ENCODE results near the gene NPRL2. TPM values are rescaled to one million over a fixed set of nuclear protein-coding genes. Genes with fewer than 3 reads are reported as not detected.

The NPRL2 gene
- total and polyA plus RNA-seq, 2 of the 8 experiments (the other 6 are each of a cell fraction or from before 2014, with no cell fraction given): 28.4 to 51.4 TPM

- CTCF ChIA-PET (ENCODE audit: partially characterized antibody): interaction anchor here (0.8 to 4.5 kb wide), 11 partner anchors 9 to 251 kb away, joined by 3 to 18 read pairs (median 4); partner anchors contain the start of genes MAPKAPK3 and RASSF1
- no peak for FAIRE-seq
- TF ChIP-seq EP300 (IDR thresholded peaks at IDR 0.05; ENCODE audit: borderline replicate concordance in 1 of 2, low read depth in 2 of 2, low read length in 2 of 2) (no peak), RNF2 (IDR thresholded peaks at IDR 0.05; ENCODE audit: borderline replicate concordance, low read depth, low read length, missing control alignments, poor library complexity, severe bottlenecking) (no peak), NANOG (IDR thresholded peaks at IDR 0.05; ENCODE audit: insufficient read depth, low read depth, low read length, poor library complexity, severe bottlenecking) (no peak), CEBPB (IDR thresholded peaks at IDR 0.05; ENCODE audit: low read depth, low read length) (no peak), CHD2 (IDR thresholded peaks at IDR 0.05; ENCODE audit: low read length) (peak; percentile 40; the same call in 1 of the 2 replicates), FOSL1 (IDR thresholded peaks at IDR 0.05; ENCODE audit: insufficient read depth, low read depth, low read length) (no peak), TAF1 (IDR thresholded peaks at IDR 0.05; ENCODE audit: low read depth, low read length) (peak; percentile 46; the same call in 1 of the 2 replicates), ASH2L (IDR thresholded peaks at IDR 0.05; ENCODE audit: low read length) (no peak), YY1 (IDR thresholded peaks at IDR 0.05; ENCODE audit: low read depth, low read length) (no peak)
These were observed 14.7 kb upstream of the NPRL2 start for GRCh38 chr3:50365080-50365841.

More at GRCh38 chr3:50365080-50365841, 14.7 kb upstream of the NPRL2 start:
- Histone ChIP-seq H3K36me3 (ENCODE audit: control insufficient read depth in 2 of 4, insufficient read depth in 4 of 4, low read length in 3 of 4) (no peaks in the 10 kb centered on the region), H4K8ac (ENCODE audit: extremely low read depth, insufficient read depth, low read length) (peak overlapping the region; percentile 83; the same call in 1 of the 2 replicates), H3K23me2 (ENCODE audit: low read depth, low read length) (peaks cover 12% of the 10 kb centered on the region; the same call in 1 of the 2 replicates), H4K5ac (ENCODE audit: insufficient read length, low read depth, low read length) (no peak overlapping the region), H3K56ac (replicated peaks; ENCODE audit: insufficient read length, low read depth, low read length) (no peak overlapping the region), H2BK5ac (ENCODE audit: low read depth, low read length) (peak overlapping the region; percentile 12; the same call in 1 of the 2 replicates), H3K18ac (ENCODE audit: extremely low read depth, low read length) (peak overlapping the region; percentile 34; the same call in 1 of the 2 replicates), H3K9me3 (ENCODE audit: insufficient read depth in 2 of 2, low read depth in 1 of 2, low read length in 1 of 2) (no peaks in the 10 kb centered on the region), H3K27me3 (replicated peaks in 1 of 4; ENCODE audit: control insufficient read depth in 3 of 4, extremely low read depth in 1 of 4, insufficient read depth in 3 of 4, low read length in 3 of 4) (peaks cover 0 to 5% (median 2%) of the 10 kb centered on the region in 4 experiments; a peak in 3 of 7 replicates), H3K9ac (replicated peaks in 1 of 4; ENCODE audit: extremely low read depth in 1 of 4, low read depth in 3 of 4, low read length in 3 of 4) (peak overlapping the region in 3 of 4 experiments; percentile 3 to 58 (median 49); a peak in 5 of 7 replicates), H3K14ac (ENCODE audit: insufficient read length) (no peak overlapping the region), H3K4me3 (ENCODE audit: extremely low read depth in 1 of 4, insufficient read depth in 2 of 4, low read depth in 3 of 4, low read length in 4 of 4) (peak overlapping the region; percentile 48 to 68 (median 59)), H2AFZ (ENCODE audit: low read length) (0 out of 2 replicates have a peak overlapping the region, but pooled peaks have one; percentile 47), H2BK120ac (replicated peaks; ENCODE audit: low read depth, low read length) (no peak overlapping the region), H2AK5ac (ENCODE audit: low read depth, low read length) (no peak overlapping the region), H2BK20ac (ENCODE audit: low read length) (no peak overlapping the region), H3K4me2 (ENCODE audit: insufficient read depth in 1 of 2, low read depth in 2 of 2, low read length in 2 of 2) (peak overlapping the region; percentile 76 to 91), H3K23ac (ENCODE audit: insufficient read length) (no peak overlapping the region), H2BK12ac (ENCODE audit: low read depth, low read length) (no peak overlapping the region), H3K79me1 (ENCODE audit: low read depth, low read length) (0 out of 2 replicates have a peak, but pooled peaks cover 2% of the 10 kb centered on the region), H3K4me1 (replicated peaks in 1 of 4; ENCODE audit: control insufficient read depth in 3 of 4, insufficient read depth in 4 of 4, low read length in 3 of 4) (peaks cover 0 to 15% (median 10%) of the 10 kb centered on the region in 4 experiments; a peak in 6 of 7 replicates), H2BK15ac (ENCODE audit: low read length) (no peak overlapping the region), H3K27ac (ENCODE audit: low read depth, low read length) (peak overlapping the region; percentile 39; the same call in 1 of the 2 replicates), H4K20me1 (replicated peaks in 1 of 2; ENCODE audit: control insufficient read depth in 1 of 2, insufficient read depth in 2 of 2, low read length in 2 of 2) (peaks cover 0 to 2% of the 10 kb centered on the region in 2 experiments), H4K91ac (replicated peaks; ENCODE audit: insufficient read length, low read length) (peak overlapping the region; percentile 38), H3K4ac (replicated peaks; ENCODE audit: insufficient read length, low read depth, low read length) (no peak overlapping the region), H3K79me2 (ENCODE audit: control insufficient read depth in 1 of 2, insufficient read depth in 2 of 2, low read length in 2 of 2) (no peaks in the 10 kb centered on the region)
- peak; percentile 78 to 93 for DNase-seq (ENCODE audit: low read depth in 1 of 2, low spot score in 2 of 2)
- 11% methylated on average over 35 of the region's 53 CpGs; no CpG with 5 or more reads in 1 of the 2 experiments for WGBS, 2 experiments (ENCODE audit: extremely low coverage in 1 of 2, insufficient coverage in 1 of 2, insufficient read length in 1 of 2, insufficient replicate concordance in 2 of 2, low coverage in 1 of 2, low lambda C conversion rate in 2 of 2, missing lambda C conversion rate in 1 of 2)
- POLR2A ChIA-PET (ENCODE audit: partially characterized antibody): interaction anchor here (0.7 to 2.5 kb wide), 7 partner anchors 10 to 1604 kb away, joined by 3 to 22 read pairs (median 3); partner anchors contain the start of genes CYB561D2 and NPRL2

All from H1 (cell line).